Stimulated activated CD8-positive, alpha-beta memory T cell treated with anti-CD3 and anti-CD28 coated beads, Interleukin-12 subunit alpha, Interleukin-12 subunit beta, amount 100 ng/mL, for 24 hours (primary cell): ENCODE results near the gene MLH3.

ENCODE experiments used
- DNase-seq: peaks from one replicate; pipeline ENCODE4 v3.0.0-alpha.2; 2020; ENCODE audit errors: extremely low read depth

MLH3 gene

DNA sequence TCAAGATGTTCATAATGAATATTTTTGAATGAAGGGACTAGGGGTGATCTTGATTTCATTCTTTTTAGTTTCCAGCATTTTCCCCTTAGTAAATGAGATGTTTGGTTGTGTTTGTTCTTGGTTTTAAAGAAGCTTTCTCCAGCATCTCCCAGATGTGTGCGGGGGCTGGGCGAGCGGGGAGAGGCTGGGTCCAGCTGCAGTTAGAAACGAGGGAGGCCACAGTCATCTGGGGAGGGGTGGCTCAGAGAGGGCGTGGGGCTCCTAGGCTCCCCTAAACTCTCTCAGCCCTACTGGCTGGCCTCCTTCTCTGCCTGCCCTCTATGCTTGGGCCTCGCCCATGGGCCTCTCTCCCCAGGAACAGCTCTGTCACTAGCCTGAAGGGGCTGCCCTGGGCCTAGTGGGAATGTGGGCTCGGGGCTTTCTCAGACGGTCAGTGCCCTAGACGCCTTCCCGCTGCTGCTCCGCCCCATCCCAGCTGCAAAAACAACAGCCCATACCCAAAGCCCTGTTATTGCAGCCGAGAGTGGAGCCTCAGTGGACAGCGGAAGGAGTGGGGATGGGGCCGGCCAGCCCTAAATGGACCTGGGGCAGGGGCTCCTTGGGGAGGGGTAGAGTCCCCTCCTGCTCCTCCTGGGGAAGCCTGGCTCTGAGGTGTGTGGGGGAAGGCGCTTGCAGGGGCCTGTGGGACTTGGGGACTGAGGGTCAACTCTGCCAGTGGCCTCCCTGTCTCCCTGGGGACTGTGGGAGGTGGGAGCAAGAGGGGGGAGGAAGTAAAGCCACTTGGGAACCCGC, 66.8 kb downstream of the MLH3 start:
- DNase-seq, result no peak

DNA sequence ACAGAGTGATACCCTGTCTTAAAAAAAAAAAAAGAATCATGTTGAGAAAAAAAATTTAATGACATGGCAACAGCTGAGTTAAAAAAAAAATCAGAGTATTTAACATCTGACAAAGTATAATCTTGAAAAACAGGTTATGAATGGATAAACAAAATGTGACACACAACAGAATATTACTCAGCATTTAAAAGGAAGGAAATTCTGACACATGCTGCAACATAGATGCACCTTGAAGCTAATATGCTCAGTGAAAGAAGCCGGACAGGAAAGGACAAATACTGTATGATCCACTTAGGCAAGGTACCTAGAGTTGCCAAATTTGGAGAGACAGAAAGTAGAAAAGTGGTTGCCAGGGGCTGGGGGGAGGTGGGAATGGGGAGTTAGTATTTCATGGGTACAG, 67.9 kb downstream of the MLH3 start:
- DNase-seq, result no peak

- DNase-seq, result no peak
These were observed 68.6 kb downstream of the MLH3 start for GRCh38 chr14:74982661-74983060.

- no peak for DNase-seq
These were observed 69.4 kb downstream of the MLH3 start for GRCh38 chr14:74981833-74982232.

GRCh38 chr14:74981462-74981782, 69.8 kb downstream of the MLH3 start:
- no peak for DNase-seq

GRCh38 chr14:74980731-74981461, 70.4 kb downstream of the MLH3 start:
- no peak for DNase-seq

DNA sequence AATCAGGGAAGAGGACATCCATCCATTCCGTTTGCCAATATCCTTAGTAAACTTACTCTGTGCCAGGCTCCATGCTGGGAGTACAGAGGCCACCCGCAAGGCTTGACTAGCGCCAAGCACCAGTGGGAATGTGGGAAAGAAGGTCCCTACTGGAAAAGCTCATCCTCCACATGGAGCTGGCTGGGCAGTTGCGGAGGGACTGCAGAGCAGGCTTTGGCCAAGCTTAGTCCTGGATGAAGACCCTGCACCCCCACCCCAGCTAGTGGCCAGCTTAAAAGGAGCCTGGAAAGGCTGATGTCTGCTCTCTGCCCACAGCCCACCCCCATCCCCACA, 70.9 kb downstream of the MLH3 start:
- DNase-seq, result no peak

DNA sequence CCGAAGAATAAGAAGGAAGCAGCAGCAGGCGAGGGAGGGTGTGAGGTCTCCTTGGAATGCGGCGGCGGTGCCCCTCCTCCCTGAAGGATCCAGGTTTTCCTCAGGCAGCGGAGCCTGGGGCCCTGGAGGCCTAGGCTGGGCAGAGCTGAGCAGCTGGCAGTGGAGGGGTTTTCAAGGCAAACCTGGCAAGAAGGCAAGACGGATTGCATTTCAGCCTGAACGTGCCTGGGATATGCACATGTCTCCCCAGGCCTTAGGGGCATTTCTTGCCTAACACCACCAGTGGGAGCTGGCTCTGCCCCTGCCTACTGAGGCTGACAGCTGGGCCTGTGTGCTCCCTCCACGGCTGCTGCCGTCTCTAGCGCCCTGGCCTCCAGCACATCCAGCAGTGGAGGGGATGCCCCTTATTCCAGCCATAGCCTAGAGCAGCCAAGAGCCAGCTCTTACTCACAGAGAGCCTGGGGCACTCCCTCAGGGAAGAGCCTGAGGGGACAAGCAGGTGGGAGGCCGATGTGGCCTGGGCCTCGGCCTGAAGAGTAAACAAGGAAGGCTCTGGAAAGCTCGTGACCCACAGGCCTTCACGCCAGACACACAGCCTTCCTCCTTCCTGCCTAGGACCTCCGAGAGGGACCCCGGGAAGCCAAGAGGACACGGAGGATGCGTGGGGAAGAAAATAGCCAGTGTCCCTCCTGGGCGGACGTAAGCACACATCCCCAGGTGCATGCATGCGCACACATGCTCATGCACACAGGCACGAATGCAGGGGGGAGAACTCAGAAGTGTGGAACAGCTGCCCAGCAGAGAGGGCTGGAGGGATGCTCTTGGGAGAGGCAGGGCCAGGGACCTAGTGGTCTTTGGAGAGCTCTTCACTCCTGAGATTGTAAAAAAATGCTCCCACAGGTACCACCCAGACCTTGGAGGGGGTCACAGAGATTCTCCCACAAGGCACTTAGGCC, 71.5 kb downstream of the MLH3 start:
- DNase-seq, result no peak

GRCh38 chr14:74979029-74979428, 72.2 kb downstream of the MLH3 start:
- no peak for DNase-seq

DNA sequence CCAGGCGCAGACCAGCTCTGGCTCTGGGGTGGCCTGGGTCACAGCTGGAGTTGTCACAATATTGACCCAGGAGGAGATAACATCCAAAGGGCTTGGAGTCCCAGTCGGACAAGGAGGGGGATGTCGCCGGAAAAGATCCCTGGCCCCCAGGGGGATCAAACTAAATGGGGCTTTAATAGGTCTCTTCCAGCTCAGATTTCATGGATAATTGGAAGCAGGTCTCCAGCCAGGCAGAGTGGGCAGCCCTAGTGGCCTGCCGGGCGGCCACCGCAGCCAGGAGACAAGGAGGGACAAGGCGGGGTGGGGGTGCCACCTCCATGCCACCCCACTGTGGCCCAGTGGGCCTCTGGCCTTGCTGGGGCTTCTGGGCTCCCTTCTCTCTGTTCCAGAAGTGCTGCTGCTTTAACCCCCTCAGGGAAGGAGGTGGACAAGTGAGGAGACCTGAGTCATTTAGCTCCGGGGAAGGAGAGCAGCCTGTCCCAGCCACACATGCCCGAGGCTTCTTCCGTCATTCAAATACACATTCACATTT, 72.8 kb downstream of the MLH3 start:
- no peak for DNase-seq

DNA sequence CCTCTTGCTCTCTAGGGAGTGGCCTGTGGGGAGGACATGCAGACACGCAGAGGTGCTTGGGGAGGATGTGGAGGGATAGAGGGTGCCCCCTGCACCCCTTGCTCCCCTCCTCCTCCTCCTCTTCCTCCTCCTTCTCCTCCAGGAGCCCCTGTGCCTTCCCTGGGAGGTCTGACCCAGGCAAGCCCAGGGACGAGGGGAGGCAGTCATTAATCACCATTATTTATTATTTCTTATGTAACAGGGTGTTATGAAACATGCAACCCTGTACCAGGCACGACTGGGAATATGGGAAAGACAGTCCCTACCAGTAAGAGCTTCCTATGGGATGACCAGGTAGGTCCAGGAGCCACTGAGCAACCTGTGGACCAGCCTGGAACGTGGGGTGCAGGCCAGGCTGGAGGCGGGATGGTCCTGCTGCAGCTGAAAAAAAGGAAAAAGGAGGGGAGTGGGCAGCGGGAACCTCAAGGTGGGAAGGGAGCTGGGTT, 73.3 kb downstream of the MLH3 start:
- DNase-seq, result no peak

DNA sequence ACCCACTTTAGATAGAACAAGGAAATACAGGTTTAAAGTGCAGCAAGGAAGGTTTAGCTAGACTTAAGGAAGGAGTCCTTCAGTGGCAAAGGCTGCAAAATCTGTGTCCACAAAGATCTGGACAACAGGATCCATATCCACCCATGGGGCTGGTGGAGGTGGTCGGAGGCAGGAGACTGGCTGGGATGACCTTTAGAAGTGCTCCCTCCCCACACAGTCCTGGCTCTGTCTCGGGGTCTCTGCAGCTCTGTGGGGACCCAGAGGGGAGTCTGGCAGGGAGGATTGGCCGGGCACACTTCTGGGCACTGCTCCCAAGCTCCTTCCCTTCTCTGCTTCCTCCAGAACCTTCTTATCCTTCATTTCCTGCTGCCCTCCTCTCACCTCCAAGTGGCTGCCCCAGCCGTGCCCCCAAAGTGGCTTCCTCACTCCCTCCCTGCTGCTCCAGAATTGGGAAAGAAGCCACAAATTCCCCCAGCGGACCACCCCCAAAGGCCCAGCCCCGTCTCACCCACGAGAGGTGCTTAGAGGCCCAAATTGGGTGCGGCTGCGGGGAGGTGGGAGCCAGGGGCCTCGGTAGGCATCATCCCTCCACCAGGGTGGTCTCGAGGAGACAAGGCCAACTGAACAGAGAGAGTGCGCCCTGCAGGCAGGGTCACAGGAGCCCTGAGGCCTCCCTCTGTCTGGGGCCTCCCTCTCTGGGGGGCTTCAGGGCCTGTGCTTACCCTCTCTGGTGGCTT, 73.9 kb downstream of the MLH3 start:
- DNase-seq, result no peak

DNA sequence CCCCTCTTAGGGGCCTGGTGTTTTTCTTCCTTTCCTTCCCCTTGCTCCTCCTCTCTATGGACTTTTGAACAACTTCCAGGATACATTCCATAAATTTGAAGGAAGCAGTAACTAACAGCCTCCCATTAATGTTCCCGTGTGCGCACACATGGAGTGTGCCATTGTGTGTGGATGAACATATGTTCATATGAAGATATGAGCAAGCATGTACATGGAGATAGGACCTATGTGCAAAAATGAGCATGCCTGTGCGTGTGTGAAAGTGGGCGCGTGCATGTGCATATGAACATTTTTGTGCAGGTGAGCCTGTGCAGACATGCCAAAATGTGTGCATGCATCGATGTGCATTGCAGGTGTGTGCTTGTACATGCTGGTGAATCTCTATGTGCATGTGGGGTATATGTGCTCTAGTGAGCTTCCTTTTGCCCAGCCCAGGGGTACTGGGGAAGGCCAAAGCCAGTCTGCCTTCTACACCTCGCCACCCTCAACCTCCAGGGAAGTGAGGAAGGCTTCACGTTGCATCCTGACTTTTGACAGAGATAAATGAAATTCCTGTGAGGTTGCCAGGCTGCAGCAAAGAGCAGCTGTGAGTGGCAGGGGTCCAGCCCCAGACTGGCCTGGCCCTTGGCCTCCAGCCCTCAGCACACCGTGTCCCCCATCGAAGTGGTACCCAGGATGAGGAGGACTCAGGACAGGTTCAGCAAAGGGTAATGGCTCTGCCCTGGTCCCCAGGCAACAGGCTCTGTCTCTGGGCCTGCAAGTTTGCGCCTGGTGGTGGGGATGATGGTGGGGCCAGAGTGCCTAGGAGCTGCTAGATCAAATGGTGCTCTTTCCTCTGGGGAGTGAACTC, 74.8 kb downstream of the MLH3 start:
- DNase-seq, result no peak

DNA sequence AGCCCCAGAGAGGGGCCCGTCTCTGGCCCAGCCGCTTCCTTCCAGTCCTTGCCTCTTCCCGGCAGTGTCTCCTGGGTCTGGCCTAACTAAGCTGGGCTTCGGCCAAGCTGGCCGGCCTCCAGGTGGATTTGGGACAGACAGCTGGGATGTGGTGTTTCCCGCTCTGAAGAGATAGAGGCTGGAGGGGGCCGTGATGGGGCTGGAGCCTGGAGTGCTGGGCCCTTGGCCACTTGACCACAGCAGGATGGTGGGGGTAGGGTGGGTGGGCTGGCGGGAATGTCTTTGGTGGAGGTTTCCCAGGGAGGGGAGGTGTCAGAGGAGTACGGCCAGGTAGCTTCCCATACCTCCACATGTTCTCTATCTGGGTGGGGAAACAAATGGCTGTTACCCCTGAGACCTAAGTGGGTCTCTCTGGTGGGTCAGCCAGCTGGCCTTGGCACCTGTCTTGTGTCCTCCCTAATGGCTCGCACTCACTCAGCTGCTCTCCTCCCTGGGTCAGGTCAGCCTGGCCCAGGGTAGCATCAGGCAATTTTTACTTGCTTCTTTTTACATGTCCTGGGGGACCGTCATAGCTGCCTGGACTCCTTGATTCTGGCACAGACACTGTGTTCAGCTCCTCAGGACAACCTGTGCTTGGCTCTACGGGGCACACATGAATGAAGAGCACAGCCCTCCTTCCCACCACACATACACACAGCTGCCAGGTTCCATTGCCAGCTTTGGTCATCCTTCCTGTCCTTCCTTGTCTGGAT, 76.0 kb downstream of the MLH3 start:
- DNase-seq, result no peak

- no peak for DNase-seq
These were observed 76.8 kb downstream of the MLH3 start for GRCh38 chr14:74974364-74975058.

GRCh38 chr14:74973905-74974363, 77.3 kb downstream of the MLH3 start:
- DNase-seq, result no peak

- DNase-seq, result no peak
These were observed 78.1 kb downstream of the MLH3 start for GRCh38 chr14:74973003-74973653.

- DNase-seq, result no peak
These were observed 82.5 kb downstream of the MLH3 start for GRCh38 chr14:74968811-74969210.
